ENCODE results near the gene MAP1LC3B2.
A peak's percentile ranks its signal among the peaks of the same experiment; 100 is the strongest.

MAP1LC3B2 gene

DNA sequence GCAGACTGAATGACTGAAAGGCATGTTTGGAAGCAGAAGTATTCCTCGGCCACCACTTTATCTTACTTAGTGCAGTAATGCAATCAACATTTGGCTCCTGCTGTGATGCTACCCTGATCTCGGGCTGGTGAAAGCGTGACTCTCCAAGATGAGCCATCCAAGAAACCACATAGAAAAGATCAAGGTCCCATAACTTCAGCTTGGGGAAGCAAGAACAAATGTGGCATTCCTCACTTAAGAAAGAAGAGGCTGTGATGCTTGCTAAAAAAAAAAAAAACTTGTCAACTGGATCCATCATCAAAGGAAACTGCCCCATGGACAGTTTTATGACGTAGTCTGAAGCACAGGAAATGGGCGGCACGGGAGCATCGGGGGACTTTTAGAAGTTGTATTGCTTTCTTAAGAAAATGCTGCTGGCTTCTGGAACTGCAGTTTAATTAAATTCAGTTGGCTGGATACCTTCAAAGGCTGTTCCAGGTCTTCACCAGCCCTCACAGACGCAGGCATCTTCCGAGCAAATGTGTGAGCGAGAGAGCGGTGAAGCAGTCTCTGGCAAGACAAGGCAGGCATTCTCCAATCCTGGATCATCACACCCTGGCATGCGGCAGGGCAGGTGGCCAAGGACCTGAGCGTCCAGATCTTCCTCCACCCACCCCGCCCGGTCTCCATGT lies 38.2 kb upstream of the MAP1LC3B2 start:
- peak; percentile 46 to 77 for DNase-seq (ENCODE audit: low read depth in 2 of 2)
- H3K4me3 ChIP-seq (replicated peaks in 1 of 2; ENCODE audit: low read depth in 2 of 2, low read length in 2 of 2): no peak overlapping the region
- TF ChIP-seq CTCF (IDR thresholded peaks at IDR 0.05; ENCODE audit: low read depth, low read length): no peak

GRCh38 chr12:116524311-116524710 lies 34.9 kb upstream of the MAP1LC3B2 start:
- no peak for TF ChIP-seq CTCF (IDR thresholded peaks at IDR 0.05; ENCODE audit: low read depth, low read length)
- DNase-seq (ENCODE audit: low read depth in 2 of 2): no peak
- no peak overlapping the region for H3K4me3 ChIP-seq (replicated peaks in 1 of 2; ENCODE audit: low read depth in 2 of 2, low read length in 2 of 2)

- DNase-seq (ENCODE audit: low read depth in 2 of 2): peak; percentile 66 to 72
- no peak for TF ChIP-seq CTCF (IDR thresholded peaks at IDR 0.05; ENCODE audit: low read depth, low read length)
- peak overlapping the region; percentile 3 to 16 for H3K4me3 ChIP-seq (replicated peaks in 1 of 2; ENCODE audit: low read depth in 2 of 2, low read length in 2 of 2)
These were observed 34.2 kb upstream of the MAP1LC3B2 start for GRCh38 chr12:116524964-116525379.

- H3K4me3 ChIP-seq (replicated peaks in 1 of 2; ENCODE audit: low read depth in 2 of 2, low read length in 2 of 2): peak overlapping the region; percentile 5 to 16
- DNase-seq (ENCODE audit: low read depth in 2 of 2): peak; percentile 91 to 94
- no peak for TF ChIP-seq CTCF (IDR thresholded peaks at IDR 0.05; ENCODE audit: low read depth, low read length)
These were observed 33.7 kb upstream of the MAP1LC3B2 start for GRCh38 chr12:116525418-116526001.

DNA sequence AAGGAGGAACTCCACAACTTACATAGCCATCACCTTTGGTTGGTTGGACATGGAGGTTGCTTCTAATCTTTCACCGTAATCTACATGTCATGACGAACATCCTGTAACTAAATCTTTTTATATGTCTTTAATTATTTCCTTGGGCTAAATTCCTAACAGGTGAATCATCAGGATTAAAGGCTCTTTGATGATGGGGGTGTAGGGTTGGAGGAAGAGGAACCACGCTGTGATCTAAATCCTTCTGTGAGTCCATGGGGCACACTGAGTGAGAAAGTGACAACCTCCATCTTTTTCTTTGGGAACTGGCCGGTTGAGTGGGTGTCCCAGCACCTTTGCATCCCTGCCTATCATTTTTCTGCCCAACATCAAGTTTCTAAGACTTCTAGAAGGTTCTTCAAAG lies 31.1 kb upstream of the MAP1LC3B2 start:
- H3K4me3 ChIP-seq (replicated peaks in 1 of 2; ENCODE audit: low read depth in 2 of 2, low read length in 2 of 2): no peak overlapping the region
- DNase-seq (ENCODE audit: low read depth in 2 of 2): peak; percentile 38 to 72
- no peak for TF ChIP-seq CTCF (IDR thresholded peaks at IDR 0.05; ENCODE audit: low read depth, low read length)

DNA sequence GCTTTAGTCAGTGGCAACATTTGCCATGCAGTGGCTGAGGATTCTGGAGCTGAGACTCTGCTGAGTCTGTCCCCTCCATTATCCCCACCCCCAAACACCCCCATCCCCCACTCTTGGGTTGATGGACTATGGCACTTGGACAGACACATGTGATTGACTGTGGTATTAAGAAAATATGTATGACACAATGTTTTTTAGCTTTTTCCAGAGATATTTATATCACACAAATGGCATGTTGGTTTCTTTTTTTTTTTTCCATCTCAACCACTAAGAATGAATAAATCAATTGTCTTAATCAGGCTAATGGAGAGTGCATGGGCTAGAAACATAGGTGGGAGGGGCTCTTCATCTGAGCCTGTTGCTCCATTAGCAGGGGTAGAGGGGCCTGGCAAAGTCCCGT lies 30.7 kb upstream of the MAP1LC3B2 start:
- no peak for TF ChIP-seq CTCF (IDR thresholded peaks at IDR 0.05; ENCODE audit: low read depth, low read length)
- DNase-seq (ENCODE audit: low read depth in 2 of 2): peak; percentile 25 to 26
- no peak overlapping the region for H3K4me3 ChIP-seq (replicated peaks in 1 of 2; ENCODE audit: low read depth in 2 of 2, low read length in 2 of 2)

Data from cardiac fibroblast (primary cell).